Skeletal muscle satellite cell (primary cell): Measurements from ENCODE around the gene DKK2.

Source experiments
- H3K27me3 ChIP-seq: 2 replicates; pipeline ENCODE4 v1.7.0; 2013; ENCODE audit warnings: low read length; ENCODE audit not compliant: control insufficient read depth, insufficient read depth
- H3K36me3 ChIP-seq: 2 replicates; pipeline ENCODE4 v1.7.0; 2013; ENCODE audit warnings: mild to moderate bottlenecking, control low read depth, low read length; ENCODE audit not compliant: insufficient read depth
- H3K4me1 ChIP-seq: 2 replicates; pipeline ENCODE4 v1.7.0; 2013; ENCODE audit warnings: low read length; ENCODE audit not compliant: control insufficient read depth, insufficient read depth
- H3K4me2 ChIP-seq: 2 replicates; pipeline ENCODE4 v1.7.0; 2013; ENCODE audit warnings: mild to moderate bottlenecking, low read length
- H3K4me3 ChIP-seq: 2 replicates; pipeline ENCODE4 v1.7.0; 2013; ENCODE audit warnings: low read length
- H3K9ac ChIP-seq: 2 replicates; pipeline ENCODE4 v1.7.0; 2013; ENCODE audit warnings: mild to moderate bottlenecking, low read depth, low read length, moderate library complexity
- H3K9me3 ChIP-seq: replicated peaks from 2 replicates; pipeline ENCODE4 v1.7.0; 2013; ENCODE audit warnings: mild to moderate bottlenecking, control low read depth, low read length

DKK2 gene

GRCh38 chr4:106907216-106907615, 128.9 kb downstream of the DKK2 start:
- H3K36me3 ChIP-seq, result no peaks in the 10 kb centered on the region
- H3K4me3 ChIP-seq, result no peak overlapping the region
- H3K9ac ChIP-seq, result no peak overlapping the region
- no peaks in the 10 kb centered on the region for H3K4me1 ChIP-seq
- H3K9me3 ChIP-seq, result no peaks in the 10 kb centered on the region
- no peak overlapping the region for H3K4me2 ChIP-seq
- no peaks in the 10 kb centered on the region for H3K27me3 ChIP-seq

GRCh38 chr4:106906728-106907127, 129.4 kb downstream of the DKK2 start:
- no peaks in the 10 kb centered on the region for H3K27me3 ChIP-seq
- H3K4me3 ChIP-seq, result no peak overlapping the region
- H3K36me3 ChIP-seq, result no peaks in the 10 kb centered on the region
- no peak overlapping the region for H3K9ac ChIP-seq
- no peaks in the 10 kb centered on the region for H3K9me3 ChIP-seq
- H3K4me2 ChIP-seq, result no peak overlapping the region
- no peaks in the 10 kb centered on the region for H3K4me1 ChIP-seq

GRCh38 chr4:106898621-106899230, 137.4 kb downstream of the DKK2 start:
- Histone ChIP-seq H3K36me3 (no peaks in the 10 kb centered on the region), H3K4me1 (no peaks in the 10 kb centered on the region), H3K9me3 (no peaks in the 10 kb centered on the region), H3K9ac (no peak overlapping the region), H3K27me3 (no peaks in the 10 kb centered on the region), H3K4me3 (no peak overlapping the region), H3K4me2 (no peak overlapping the region)

GRCh38 chr4:106893903-106894302, 142.2 kb downstream of the DKK2 start:
- H3K4me3 ChIP-seq, result no peak overlapping the region
- H3K27me3 ChIP-seq, result no peaks in the 10 kb centered on the region
- no peak overlapping the region for H3K9ac ChIP-seq

GRCh38 chr4:106893395-106893881, 142.7 kb downstream of the DKK2 start:
- Histone ChIP-seq H3K9me3 (no peaks in the 10 kb centered on the region), H3K4me1 (no peaks in the 10 kb centered on the region), H3K4me3 (no peak overlapping the region)

More at GRCh38 chr4:106893903-106894302, 142.2 kb downstream of the DKK2 start:
- Histone ChIP-seq H3K4me1 (no peaks in the 10 kb centered on the region), H3K36me3 (no peaks in the 10 kb centered on the region), H3K9me3 (no peaks in the 10 kb centered on the region), H3K4me2 (no peak overlapping the region)

GRCh38 chr4:106892786-106893185, 143.3 kb downstream of the DKK2 start:
- H3K4me2 ChIP-seq, result no peak overlapping the region
- H3K4me3 ChIP-seq, result no peak overlapping the region
- no peaks in the 10 kb centered on the region for H3K4me1 ChIP-seq
- H3K36me3 ChIP-seq, result no peaks in the 10 kb centered on the region
- no peaks in the 10 kb centered on the region for H3K27me3 ChIP-seq
- no peak overlapping the region for H3K9ac ChIP-seq
- H3K9me3 ChIP-seq, result no peaks in the 10 kb centered on the region

More at GRCh38 chr4:106893395-106893881, 142.7 kb downstream of the DKK2 start:
- H3K9ac ChIP-seq, result no peak overlapping the region
- no peak overlapping the region for H3K4me2 ChIP-seq
- no peaks in the 10 kb centered on the region for H3K36me3 ChIP-seq
- no peaks in the 10 kb centered on the region for H3K27me3 ChIP-seq

- no peaks in the 10 kb centered on the region for H3K27me3 ChIP-seq
- no peaks in the 10 kb centered on the region for H3K9me3 ChIP-seq
- no peak overlapping the region for H3K4me3 ChIP-seq
- no peaks in the 10 kb centered on the region for H3K36me3 ChIP-seq
- no peaks in the 10 kb centered on the region for H3K4me1 ChIP-seq
- H3K9ac ChIP-seq, result no peak overlapping the region
- no peak overlapping the region for H3K4me2 ChIP-seq
Observed at GRCh38 chr4:106875340-106875739, 160.8 kb downstream of the DKK2 start.
